Activated naive CD4-positive, alpha-beta T cell treated with anti-CD3 and anti-CD28 coated beads, Interleukin-2, amount 10 ng/mL, durations not matched to agents 7 days and 5 days (primary cell): ENCODE data around the gene JRKL.
A peak's percentile ranks its signal among the peaks of the same experiment; 100 is the strongest.

Source experiments
- CTCF ChIA-PET: fragments of 350-600 bp; sonication (Branson Sonifier 250); formaldehyde crosslinking; loops from one replicate; lab custom pipeline; 2021; ENCODE audit warnings: antibody characterized with exemption; lab: Charles Lee
- DNase-seq: peaks from one replicate; pipeline ENCODE4 v3.0.0-alpha.2; 2020
- H3K27ac Mint-ChIP-seq: one replicate; pipeline ENCODE4 v1.8.0; 2021; ENCODE audit warnings: mild to moderate bottlenecking, moderate library complexity, mixed read lengths
- H3K27me3 Mint-ChIP-seq: one replicate; pipeline ENCODE4 v1.8.0; 2021; ENCODE audit warnings: mild to moderate bottlenecking, mixed read lengths
- H3K36me3 Mint-ChIP-seq: one replicate; pipeline ENCODE4 v1.8.0; 2021; ENCODE audit warnings: mixed read lengths
- H3K4me1 Mint-ChIP-seq: one replicate; pipeline ENCODE4 v1.8.0; 2021; ENCODE audit warnings: mixed read lengths
- H3K4me3 Mint-ChIP-seq: one replicate; pipeline ENCODE4 v1.8.0; 2021; ENCODE audit warnings: mild to moderate bottlenecking, moderate library complexity, mixed read lengths
- H3K9me3 Mint-ChIP-seq: one replicate; pipeline ENCODE4 v1.8.0; 2021; ENCODE audit warnings: mixed read lengths

Gene JRKL

DNA sequence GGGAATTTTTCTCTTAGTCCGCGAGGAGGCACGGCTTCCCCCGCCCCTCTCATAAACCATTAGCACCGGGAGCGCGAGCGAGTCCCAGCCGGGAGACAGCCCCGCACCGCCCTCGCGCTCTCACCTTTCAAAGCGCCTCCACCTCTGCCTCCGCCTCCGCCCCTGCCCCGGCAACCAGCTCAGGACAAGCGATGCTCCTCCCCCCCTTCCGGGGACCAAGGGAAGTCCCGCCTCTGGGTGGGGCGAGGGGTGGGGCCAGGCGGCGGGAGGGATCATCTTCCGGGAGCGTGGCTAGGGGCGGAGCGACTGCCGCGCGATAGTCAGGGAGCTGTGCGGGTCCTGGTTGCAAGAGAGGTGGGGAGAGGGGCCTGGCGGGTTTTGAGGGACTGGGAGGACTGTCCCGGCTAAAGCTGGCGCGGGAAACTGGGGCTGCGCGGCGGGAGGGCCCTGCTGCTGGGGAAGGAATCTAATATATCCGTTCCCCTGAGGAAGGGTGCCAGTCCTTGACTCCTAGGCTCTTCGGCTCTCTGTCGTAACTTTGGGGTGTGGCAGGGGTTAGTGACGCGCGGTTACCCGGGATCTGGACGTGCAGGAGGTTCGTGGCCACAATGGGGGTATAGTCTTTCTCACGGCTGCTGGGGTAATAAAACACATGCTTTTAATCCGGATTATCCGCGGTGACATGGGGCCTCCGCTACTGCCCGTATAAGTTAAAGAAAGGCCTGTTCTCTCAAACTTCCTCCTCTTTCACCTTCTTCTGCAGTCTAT is at the start of gene JRKL, which contains the start of gene CCDC82:
Gene JRKL (plus strand): TSS at position 294 of the 768 bp plus-strand sequence. CDS start 637 bp downstream, outside the sequence.
Gene CCDC82 (minus strand): TSS at position 193 of the 768 bp plus-strand sequence. CDS start 5,165 bp downstream, outside the sequence.
- Mint-ChIP-seq H3K36me3 (peaks cover 41% of the 10 kb centered on the region), H3K27me3 (no peaks in the 10 kb centered on the region), H3K27ac (peak within 1 kb of the TSS; percentile 93), H3K9me3 (peaks cover 4% of the 10 kb centered on the region), H3K4me3 (peak within 1 kb of the TSS; percentile 86), H3K4me1 (peaks cover 59% of the 10 kb centered on the region)
- CTCF ChIA-PET, result interaction anchor here (0.9 to 4.1 kb wide), 7 partner anchors 47 to 554 kb away, joined by 3 to 15 read pairs (median 5); partner anchors contain the start of gene MAML2
- peak; percentile 99 for DNase-seq

- H3K9me3 Mint-ChIP-seq, result peaks cover 2% of the 10 kb centered on the region
- H3K36me3 Mint-ChIP-seq, result peaks cover 46% of the 10 kb centered on the region
- H3K4me1 Mint-ChIP-seq, result peaks cover 54% of the 10 kb centered on the region
- H3K27me3 Mint-ChIP-seq, result no peaks in the 10 kb centered on the region
- peak overlapping the region; percentile 94 for H3K4me3 Mint-ChIP-seq
- peak overlapping the region; percentile 91 for H3K27ac Mint-ChIP-seq
- DNase-seq, result no peak
- CTCF ChIA-PET, result interaction anchor here (0.6 to 7.4 kb wide), 15 partner anchors 8 to 491 kb away, joined by 3 to 144 read pairs (median 4); no protein-coding TSS in a partner anchor
Measured at GRCh38 chr11:96340555-96340885, 49.3 kb upstream of the JRKL start.

- peak overlapping the region; percentile 94 for H3K4me3 Mint-ChIP-seq
- CTCF ChIA-PET, result interaction anchor here (0.6 to 7.4 kb wide), 20 partner anchors 9 to 494 kb away, joined by 3 to 144 read pairs (median 6); no protein-coding TSS in a partner anchor
- peaks cover 46% of the 10 kb centered on the region for H3K4me1 Mint-ChIP-seq
- H3K27me3 Mint-ChIP-seq, result no peaks in the 10 kb centered on the region
- H3K27ac Mint-ChIP-seq, result peak overlapping the region; percentile 91
- H3K9me3 Mint-ChIP-seq, result peaks cover 2% of the 10 kb centered on the region
- DNase-seq, result peak; percentile 82
- H3K36me3 Mint-ChIP-seq, result peaks cover 38% of the 10 kb centered on the region
Measured at GRCh38 chr11:96341211-96342013, 48.4 kb upstream of the JRKL start.

GRCh38 chr11:96342014-96342960 is 47.5 kb upstream of the JRKL start:
- H3K4me3 Mint-ChIP-seq, result peak overlapping the region; percentile 94
- DNase-seq, result no peak
- peaks cover 38% of the 10 kb centered on the region for H3K36me3 Mint-ChIP-seq
- peaks cover 2% of the 10 kb centered on the region for H3K9me3 Mint-ChIP-seq
- peaks cover 38% of the 10 kb centered on the region for H3K4me1 Mint-ChIP-seq
- peak overlapping the region; percentile 91 for H3K27ac Mint-ChIP-seq
- CTCF ChIA-PET, result interaction anchor here (0.6 to 7.4 kb wide), 77 partner anchors 10 to 1190 kb away, joined by 3 to 144 read pairs (median 5); partner anchors contain the start of genes CCDC82, CEP57, FAM76B and JRKL
- H3K27me3 Mint-ChIP-seq, result no peaks in the 10 kb centered on the region

- H3K36me3 Mint-ChIP-seq, result peaks cover 29% of the 10 kb centered on the region
- peaks cover 2% of the 10 kb centered on the region for H3K9me3 Mint-ChIP-seq
- CTCF ChIA-PET, result interaction anchor here (0.6 to 7.4 kb wide), 75 partner anchors 10 to 1191 kb away, joined by 3 to 144 read pairs (median 5); partner anchors contain the start of genes CCDC82, CEP57, FAM76B and JRKL
- peaks cover 30% of the 10 kb centered on the region for H3K4me1 Mint-ChIP-seq
- peak; percentile 93 for DNase-seq
- peak within 1 kb of the TSS; percentile 94 for H3K4me3 Mint-ChIP-seq
- peak within 1 kb of the TSS; percentile 91 for H3K27ac Mint-ChIP-seq
- H3K27me3 Mint-ChIP-seq, result no peaks in the 10 kb centered on the region
Measured at GRCh38 chr11:96342961-96343711, 46.7 kb upstream of the JRKL start, which contains the start of gene MAML2. TSS of gene MAML2 (minus strand) at chr11:96343195. CDS start at chr11:96341895, 1,300 bp downstream.

DNA sequence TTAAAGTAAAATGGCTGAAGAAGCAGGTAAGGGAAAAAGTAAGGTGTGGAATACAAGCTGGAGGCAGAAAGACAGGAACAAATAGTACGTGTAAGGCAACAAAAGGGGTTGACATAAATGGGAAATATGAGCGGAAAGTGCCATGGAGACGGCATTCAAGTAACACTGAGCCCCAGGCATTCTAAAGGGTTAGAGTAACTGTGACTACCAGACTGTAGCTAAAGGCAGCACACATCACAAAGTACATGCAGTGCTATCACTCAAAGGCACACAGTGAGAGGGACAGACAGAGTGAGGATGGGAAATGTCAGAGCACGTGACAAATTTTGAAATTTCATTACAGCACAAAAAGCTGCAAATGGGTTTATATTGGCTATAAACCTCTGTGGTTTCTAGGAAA is 33.0 kb upstream of the JRKL start:
- CTCF ChIA-PET, result interaction anchor here (3.2 kb wide), 1 partner anchor 13 kb away, joined by 7 read pairs; no protein-coding TSS in a partner anchor
- no peak for DNase-seq
- H3K4me1 Mint-ChIP-seq, result peaks cover 19% of the 10 kb centered on the region
- H3K9me3 Mint-ChIP-seq, result no peaks in the 10 kb centered on the region
- H3K27me3 Mint-ChIP-seq, result no peaks in the 10 kb centered on the region
- no peak overlapping the region for H3K4me3 Mint-ChIP-seq
- H3K36me3 Mint-ChIP-seq, result peaks cover 52% of the 10 kb centered on the region
- H3K27ac Mint-ChIP-seq, result no peak overlapping the region

- Mint-ChIP-seq H3K27me3 (no peaks in the 10 kb centered on the region), H3K9me3 (no peaks in the 10 kb centered on the region), H3K4me3 (no peak overlapping the region), H3K4me1 (peaks cover 19% of the 10 kb centered on the region), H3K36me3 (peaks cover 53% of the 10 kb centered on the region), H3K27ac (no peak overlapping the region)
- CTCF ChIA-PET, result interaction anchor here (3.2 kb wide), 1 partner anchor 14 kb away, joined by 7 read pairs; no protein-coding TSS in a partner anchor
- DNase-seq, result no peak
Measured at GRCh38 chr11:96357794-96358193, 32.0 kb upstream of the JRKL start.

- no peak for DNase-seq
- peaks cover 19% of the 10 kb centered on the region for H3K4me1 Mint-ChIP-seq
- H3K36me3 Mint-ChIP-seq, result peaks cover 53% of the 10 kb centered on the region
- H3K27ac Mint-ChIP-seq, result no peak overlapping the region
- H3K4me3 Mint-ChIP-seq, result no peak overlapping the region
- no peaks in the 10 kb centered on the region for H3K27me3 Mint-ChIP-seq
- H3K9me3 Mint-ChIP-seq, result no peaks in the 10 kb centered on the region
- CTCF ChIA-PET, result no interaction called here
Measured at GRCh38 chr11:96358321-96358720, 31.5 kb upstream of the JRKL start.

- no peak for DNase-seq
- peaks cover 19% of the 10 kb centered on the region for H3K4me1 Mint-ChIP-seq
- CTCF ChIA-PET, result interaction anchor here (0.9 to 1.7 kb wide), 2 partner anchors 18 to 303 kb away, joined by 3 to 5 read pairs; partner anchors contain the start of gene MAML2
- no peaks in the 10 kb centered on the region for H3K9me3 Mint-ChIP-seq
- H3K4me3 Mint-ChIP-seq, result no peak overlapping the region
- no peaks in the 10 kb centered on the region for H3K27me3 Mint-ChIP-seq
- peaks cover 31% of the 10 kb centered on the region for H3K36me3 Mint-ChIP-seq
- no peak overlapping the region for H3K27ac Mint-ChIP-seq
Measured at GRCh38 chr11:96361778-96362177, 28.0 kb upstream of the JRKL start.

GRCh38 chr11:96365493-96365892 is 24.3 kb upstream of the JRKL start:
- CTCF ChIA-PET, result interaction anchor here (0.6 kb wide), 1 partner anchor 258 kb away, joined by 3 read pairs; no protein-coding TSS in a partner anchor
- DNase-seq, result no peak
- no peak overlapping the region for H3K4me3 Mint-ChIP-seq
- peaks cover 28% of the 10 kb centered on the region for H3K36me3 Mint-ChIP-seq
- H3K4me1 Mint-ChIP-seq, result no peaks in the 10 kb centered on the region
- no peaks in the 10 kb centered on the region for H3K27me3 Mint-ChIP-seq
- no peaks in the 10 kb centered on the region for H3K9me3 Mint-ChIP-seq
- no peak overlapping the region for H3K27ac Mint-ChIP-seq

DNA sequence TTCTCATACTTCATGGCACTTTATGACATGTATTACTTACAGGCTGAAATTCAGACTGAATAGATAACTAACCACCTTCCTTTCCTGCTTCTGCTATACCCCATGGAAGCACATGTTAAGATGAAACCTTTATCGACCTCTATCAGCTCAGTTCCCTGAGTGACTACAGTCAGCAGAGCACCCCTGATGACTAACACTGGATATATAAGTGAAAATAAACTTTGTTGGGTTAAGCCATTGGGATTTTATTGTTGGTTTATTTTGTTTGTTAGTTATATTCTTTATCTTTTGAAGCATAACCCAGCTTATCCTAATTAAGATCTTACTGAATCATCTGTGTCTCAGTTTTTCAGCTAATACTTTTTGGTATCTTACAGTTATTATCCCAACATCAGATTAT is 23.8 kb upstream of the JRKL start:
- Mint-ChIP-seq H3K9me3 (no peaks in the 10 kb centered on the region), H3K27me3 (no peaks in the 10 kb centered on the region), H3K36me3 (peaks cover 30% of the 10 kb centered on the region), H3K27ac (no peak overlapping the region), H3K4me3 (no peak overlapping the region), H3K4me1 (no peaks in the 10 kb centered on the region)
- CTCF ChIA-PET, result no interaction called here
- DNase-seq, result no peak

GRCh38 chr11:96367342-96367741 is 22.5 kb upstream of the JRKL start:
- Mint-ChIP-seq H3K9me3 (no peaks in the 10 kb centered on the region), H3K4me1 (no peaks in the 10 kb centered on the region), H3K36me3 (peaks cover 35% of the 10 kb centered on the region), H3K4me3 (no peak overlapping the region), H3K27ac (no peak overlapping the region), H3K27me3 (no peaks in the 10 kb centered on the region)
- CTCF ChIA-PET, result no interaction called here
- no peak for DNase-seq
